Mesothelial cell of epicardium (in vitro differentiated cells): Measurements from ENCODE around the gene DRD3. TPM values are rescaled to one million over a fixed set of nuclear protein-coding genes. Genes with fewer than 3 reads are reported as not detected.

Experiments
- total RNA-seq: library from RNA; stranded (reverse); gene quantifications from 3 replicates; pipeline ENCODE4 v1.2.1, GENCODE V29; 2021

The DRD3 gene
- total RNA-seq, 1 donor from 2014 or later, result not detected

Other genes starting within 250 kb of the DRD3 start
- 4.2 to 5.1 TPM (median 4.7 TPM) in 3 replicates for gene ZDHHC23, start 231.0 kb downstream of the DRD3 start, total RNA-seq
- gene CCDC191, start 122.5 kb downstream of the DRD3 start, total RNA-seq, result 8.8 to 10.8 TPM (median 10.3 TPM) in 3 replicates
- gene QTRT2, start 122.3 kb downstream of the DRD3 start, total RNA-seq, result 29.1 to 35.2 TPM (median 32.3 TPM) in 3 replicates
- 0.16 TPM in 1 of 3 replicates, not detected in the others for gene ZNF80, start 58.5 kb upstream of the DRD3 start, total RNA-seq
- gene TIGIT, start 115.0 kb upstream of the DRD3 start, total RNA-seq, result not detected in 3 replicates